Uterus (tissue), 4 donors: ENCODE measurements around the gene KRTAP12-1. TPM values are rescaled to one million over a fixed set of nuclear protein-coding genes. Genes with fewer than 3 reads are reported as not detected.

Source experiments
- DNase-seq, 2 donors: peaks; one replicate each; pipeline ENCODE4 v3.0.0-alpha.2; 2019 to 2020
- H3K27ac ChIP-seq, 2 donors: fragments of 200-600 bp; sonication (generic); 1 replicate in 1 of 2; 2 replicates in 1 of 2; pipeline ENCODE4 v1.5.1; 2016 to 2018
- H3K27me3 ChIP-seq, 2 donors: fragments of 200-600 bp; sonication (generic); one replicate each; pipeline ENCODE4 v1.5.1; 2018 to 2019; ENCODE audit warnings: control low read depth in 1 of 2
- H3K36me3 ChIP-seq, 2 donors: fragments of 200-600 bp; sonication (generic); one replicate each; pipeline ENCODE4 v1.5.1; 2019; ENCODE audit warnings: control low read depth in 1 of 2
- H3K4me1 ChIP-seq, 2 donors: fragments of 200-600 bp; sonication (generic); one replicate each; pipeline ENCODE4 v1.5.1; 2018 to 2019; ENCODE audit warnings: control low read depth in 1 of 2
- H3K4me3 ChIP-seq, 2 donors: fragments of 200-600 bp; sonication (generic); 1 replicate in 1 of 2; 2 replicates in 1 of 2; pipeline ENCODE4 v1.5.1; 2018 to 2019; ENCODE audit warnings: mild to moderate bottlenecking in 1 of 2
- H3K9me3 ChIP-seq, 2 donors: fragments of 200-600 bp; sonication (generic); one replicate each; pipeline ENCODE4 v1.5.1; 2019; ENCODE audit warnings: control low read depth in 1 of 2
- CTCF ChIP-seq, 4 experiments: fragments of 200-600 bp in 2 of 4; fragments of 450-650 bp in 2 of 4; sonication (generic) in 2 of 4; IDR thresholded peaks; one replicate each; pipeline ENCODE4 v1.5.1; 2016 to 2019; ENCODE audit warnings: antibody characterized with exemption in 4 of 4, mild to moderate bottlenecking in 2 of 4, moderate library complexity in 1 of 4
- POLR2A ChIP-seq, 2 donors: fragments of 450-650 bp; IDR thresholded peaks; one replicate each; pipeline ENCODE4 v1.6.1; 2016; ENCODE audit warnings: antibody characterized with exemption in 2 of 2, mild to moderate bottlenecking in 1 of 2, moderate library complexity in 1 of 2
- intact Hi-C: fragments of 100-400 bp; cut with DNase I; formaldehyde crosslinking; loops from one replicate; pipeline ENCODE4 v1.15.1; 2023; ENCODE audit warnings: low total_unique reads
- small RNA-seq: library from RNA; depleted of rRNA; stranded (forward); fragments of <200 nt; gene quantifications from one replicate; pipeline ENCODE3, GENCODE V24; 2016
- total RNA-seq, 4 donors: library from RNA; depleted of rRNA in 3 of 4; stranded (reverse); fragments of >200 nt in 3 of 4; gene quantifications; one replicate each; pipeline versions ENCODE4 v1.1.0 to v1.2.4, GENCODE V29; 2014 to 2023
- donor health status: DM: yes; HTN: yes; CAD: no.

Gene KRTAP12-1
- total RNA-seq, 4 donors from 2014 or later = 1.5 TPM; not detected in 3

GRCh38 chr21:44632067-44632466 is 49.9 kb downstream of the KRTAP12-1 start:
- intact Hi-C loops = no loop called here
- H3K4me1 ChIP-seq = no peaks in the 10 kb centered on the region
- H3K27ac ChIP-seq = no peak overlapping the region
- no peak for TF ChIP-seq CTCF (IDR thresholded peaks at IDR 0.05)
- TF ChIP-seq POLR2A (IDR thresholded peaks at IDR 0.05) = no peak
- peaks cover 0 to 8% of the 10 kb centered on the region in 2 donors for H3K9me3 ChIP-seq
- no peak overlapping the region for H3K4me3 ChIP-seq
- H3K27me3 ChIP-seq = no peaks in the 10 kb centered on the region
- DNase-seq = no peak
- no peaks in the 10 kb centered on the region for H3K36me3 ChIP-seq

Small RNA genes within 50 kb of the gene (small RNA-seq; reads per million reads assigned to genes)
- not detected for gene KRTAP12-6P

Other genes starting within 250 kb of the KRTAP12-1 start
- gene LRRC3, start 226.7 kb downstream of the KRTAP12-1 start, total RNA-seq = 1 to 10 TPM in 2 of 4 donors, under 1 TPM in 1, not detected in 1; under 0.01 to 2.3 (median 2.3) TPM
- gene KRTAP10-1, start 142.0 kb downstream of the KRTAP12-1 start, total RNA-seq = not detected
- gene KRTAP10-2, start 130.7 kb downstream of the KRTAP12-1 start, total RNA-seq = not detected
- gene KRTAP10-3, start 123.4 kb downstream of the KRTAP12-1 start, total RNA-seq = not detected
- gene KRTAP10-4, start 108.4 kb downstream of the KRTAP12-1 start, total RNA-seq = not detected
- not detected for gene KRTAP10-5, start 101.6 kb downstream of the KRTAP12-1 start, total RNA-seq
- not detected for gene KRTAP10-6, start 89.7 kb downstream of the KRTAP12-1 start, total RNA-seq
- gene KRTAP10-7, start 81.6 kb downstream of the KRTAP12-1 start, total RNA-seq = not detected
- not detected for gene KRTAP10-8, start 70.1 kb downstream of the KRTAP12-1 start, total RNA-seq
- not detected for gene KRTAP10-9, start 55.1 kb downstream of the KRTAP12-1 start, total RNA-seq
- not detected for gene KRTAP10-10, start 44.8 kb downstream of the KRTAP12-1 start, total RNA-seq
- gene KRTAP10-11, start 35.7 kb downstream of the KRTAP12-1 start, total RNA-seq = not detected
- gene KRTAP12-4, start 27.5 kb downstream of the KRTAP12-1 start, total RNA-seq = not detected
- not detected for gene KRTAP12-3, start 24.2 kb downstream of the KRTAP12-1 start, total RNA-seq
- not detected for gene KRTAP12-2, start 15.2 kb downstream of the KRTAP12-1 start, total RNA-seq
- gene KRTAP10-12, start 15.0 kb upstream of the KRTAP12-1 start, total RNA-seq = not detected
- under 1 TPM in 3 of 4 donors, not detected in 1; 0.18 to 0.69 (median 0.51) TPM for gene TSPEAR, start 29.4 kb upstream of the KRTAP12-1 start, total RNA-seq
- gene UBE2G2, start 119.7 kb upstream of the KRTAP12-1 start, total RNA-seq = 10 to 100 TPM; 38.4 to 75.1 (median 67.4) TPM
- 10 to 100 TPM; 62.6 to 88.4 (median 67.4) TPM for gene SUMO3, start 135.9 kb upstream of the KRTAP12-1 start, total RNA-seq
- gene PTTG1IP, start 191.5 kb upstream of the KRTAP12-1 start, total RNA-seq = 100 to 1,000 TPM; 108 to 202 (median 146) TPM
- 10 to 100 TPM; 20.2 to 46.8 (median 21.0) TPM for gene ITGB2, start 238.7 kb upstream of the KRTAP12-1 start, total RNA-seq